ENCODE measurements around the gene SULT1C4.
A peak's percentile ranks its signal among the peaks of the same experiment; 100 is the strongest.

SULT1C4 gene

DNA sequence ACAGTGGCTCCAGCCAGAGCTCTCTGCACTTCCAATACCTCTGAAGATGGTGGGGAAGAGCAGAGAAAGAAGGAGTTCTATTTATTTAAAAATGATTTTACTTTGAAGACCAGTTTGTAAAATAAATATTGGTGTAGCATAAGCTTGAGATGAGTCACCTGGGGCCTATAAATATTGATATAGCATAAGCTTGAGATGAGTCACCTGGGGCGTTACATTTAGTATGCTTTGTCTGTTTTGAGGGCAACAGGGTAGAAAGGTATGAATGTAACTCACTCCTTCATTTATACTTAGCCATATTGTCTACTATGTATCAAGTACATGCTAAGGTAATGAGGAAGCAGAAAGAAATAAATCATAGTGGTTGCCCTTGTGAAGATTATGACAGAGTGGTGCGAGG is 7.7 kb upstream of the SULT1C4 start:
- DNase-seq (ENCODE audit: low read depth, low spot score), result no peak

DNA sequence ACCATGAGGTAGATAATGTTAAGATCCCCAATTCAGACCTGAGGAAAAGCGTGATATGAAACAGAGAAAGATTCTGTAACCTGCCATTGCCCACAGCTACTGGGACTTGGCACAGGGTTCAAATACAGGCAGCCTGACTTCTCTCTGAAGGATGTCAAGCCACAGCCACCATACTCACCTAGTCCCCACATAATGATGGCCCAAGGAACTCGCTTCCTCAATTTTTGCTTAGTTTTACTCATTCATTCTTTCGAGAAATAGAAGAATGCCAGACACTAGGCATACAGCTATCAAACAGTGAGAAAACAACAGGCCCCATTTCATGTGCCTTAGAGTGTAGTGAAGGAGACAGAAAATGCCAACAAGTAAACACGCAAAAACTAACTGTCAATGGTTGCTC is 980 bp upstream of the SULT1C4 start:
- DNase-seq (ENCODE audit: low read depth, low spot score), result no peak

DNA sequence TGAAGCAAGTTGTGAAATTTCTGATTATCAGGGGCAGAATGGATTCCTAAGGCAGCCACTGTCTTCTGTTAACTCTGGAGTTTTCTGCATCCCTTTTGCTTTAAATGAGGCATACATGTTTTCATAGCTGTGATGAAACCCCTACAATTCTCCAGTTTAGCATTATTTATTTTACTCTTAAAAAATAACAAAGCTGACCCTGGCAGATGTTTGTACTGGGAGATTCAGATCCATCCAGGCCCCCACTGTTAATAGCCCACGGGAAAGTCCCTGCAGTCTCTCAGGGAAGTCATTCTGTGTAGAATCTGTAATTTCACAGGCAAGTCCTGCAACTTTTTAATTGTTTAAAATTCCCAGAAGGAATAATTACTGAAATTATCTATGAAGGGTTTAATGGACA is 353 bp upstream of the SULT1C4 start:
- DNase-seq (ENCODE audit: low read depth, low spot score), result peak; percentile 72

DNA sequence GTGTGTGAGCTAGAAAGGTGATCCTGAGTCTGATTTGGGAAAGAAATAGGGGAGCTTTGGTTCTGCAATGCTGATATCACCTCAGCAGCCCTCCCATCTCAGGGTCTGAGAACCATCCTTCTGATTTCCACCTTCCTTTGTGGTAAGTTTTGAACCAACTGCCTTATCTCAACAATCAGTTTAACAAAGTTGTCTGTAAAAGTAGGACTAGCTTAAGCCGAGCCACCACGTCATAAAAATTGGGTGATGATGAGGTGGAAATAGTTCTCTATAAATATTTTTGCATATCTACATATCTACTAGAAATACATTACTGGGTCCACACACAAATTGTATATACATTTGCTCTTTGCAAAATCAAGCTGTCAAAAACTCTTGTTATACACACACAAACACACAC is 1.1 kb downstream of the SULT1C4 start:
- no peak for DNase-seq (ENCODE audit: low read depth, low spot score)

DNA sequence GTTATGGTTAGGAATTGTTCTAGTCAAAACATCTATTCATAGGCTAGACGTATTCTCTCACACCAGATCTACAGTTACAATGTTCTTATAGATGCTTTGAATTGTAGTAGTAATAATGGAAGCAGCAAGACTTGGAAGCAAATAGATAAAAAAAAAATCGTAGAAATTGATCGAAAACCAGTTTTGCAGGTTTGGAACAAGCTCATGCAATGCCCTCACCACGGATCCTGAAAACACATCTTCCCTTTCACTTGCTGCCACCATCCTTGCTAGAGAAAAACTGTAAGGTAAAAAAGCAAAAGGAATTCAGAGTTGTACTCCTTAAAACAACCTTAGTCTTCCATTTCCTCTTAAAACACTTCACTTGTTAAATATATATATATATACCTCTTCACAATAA is 4.4 kb downstream of the SULT1C4 start:
- DNase-seq (ENCODE audit: low read depth, low spot score), result no peak

DNA sequence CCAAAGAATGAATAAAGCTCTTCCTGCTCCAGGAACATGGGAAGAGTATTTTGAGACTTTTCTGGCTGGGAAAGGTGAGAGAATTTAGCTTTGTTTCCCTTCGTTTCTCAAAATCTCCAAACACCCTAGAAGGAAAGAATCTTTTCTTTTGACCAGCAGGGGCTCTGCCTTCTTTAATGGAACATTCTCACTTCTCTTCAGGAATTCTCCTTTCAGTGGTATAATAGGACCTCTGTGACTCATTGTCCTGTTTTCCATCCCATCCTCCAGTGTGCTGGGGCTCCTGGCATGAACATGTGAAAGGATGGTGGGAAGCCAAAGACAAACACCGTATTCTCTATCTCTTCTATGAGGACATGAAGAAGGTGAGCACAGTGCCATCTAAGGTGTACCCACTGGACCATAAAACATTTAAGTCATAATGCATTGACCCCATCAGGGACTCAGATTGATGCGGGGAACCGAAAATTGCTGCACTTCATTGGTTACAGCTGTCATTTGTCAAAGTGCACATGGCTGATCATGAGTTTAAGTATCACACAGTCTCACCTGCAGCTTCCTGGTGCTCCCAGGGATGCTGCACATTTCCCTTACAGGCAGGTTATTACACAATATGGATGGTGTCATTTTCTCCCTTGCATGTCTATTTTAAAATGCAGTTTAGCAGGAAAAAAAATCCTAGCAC is 5.5 kb downstream of the SULT1C4 start:
- DNase-seq (ENCODE audit: low read depth, low spot score), result no peak

DNA sequence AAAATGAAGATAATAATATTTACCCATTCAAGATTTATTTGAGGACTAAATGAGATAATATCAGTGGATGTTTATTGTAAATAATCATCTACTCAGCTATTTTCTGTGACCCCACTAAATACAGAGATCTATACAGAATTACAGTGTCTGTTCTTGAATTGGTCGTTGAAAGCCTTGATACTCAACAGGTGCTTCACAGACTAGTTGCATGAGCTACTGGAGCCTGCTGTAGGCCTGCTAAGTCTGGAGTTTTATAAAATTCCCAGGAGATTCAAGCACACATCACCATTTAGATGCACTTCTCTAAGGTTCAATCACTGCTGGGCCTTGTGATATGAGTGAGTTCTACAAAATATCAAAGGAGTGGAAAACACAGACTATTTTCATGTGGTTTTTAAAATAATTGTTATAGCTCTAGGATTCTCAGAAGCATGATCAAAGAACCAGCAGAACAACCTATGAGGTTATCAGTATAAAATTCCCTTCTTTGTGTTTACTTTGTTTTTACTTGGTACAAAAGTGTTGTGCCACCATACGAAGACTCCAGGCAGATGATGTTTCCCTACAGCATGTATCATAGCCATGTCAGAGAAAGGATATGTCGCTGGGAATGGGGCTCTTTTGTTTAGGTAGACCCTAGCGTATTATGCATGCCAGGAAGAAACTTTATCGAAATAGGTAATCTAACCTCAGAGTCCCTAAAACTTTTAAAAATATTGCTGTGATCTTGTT is 7.1 kb downstream of the SULT1C4 start:
- no peak for DNase-seq (ENCODE audit: low read depth, low spot score)

DNA sequence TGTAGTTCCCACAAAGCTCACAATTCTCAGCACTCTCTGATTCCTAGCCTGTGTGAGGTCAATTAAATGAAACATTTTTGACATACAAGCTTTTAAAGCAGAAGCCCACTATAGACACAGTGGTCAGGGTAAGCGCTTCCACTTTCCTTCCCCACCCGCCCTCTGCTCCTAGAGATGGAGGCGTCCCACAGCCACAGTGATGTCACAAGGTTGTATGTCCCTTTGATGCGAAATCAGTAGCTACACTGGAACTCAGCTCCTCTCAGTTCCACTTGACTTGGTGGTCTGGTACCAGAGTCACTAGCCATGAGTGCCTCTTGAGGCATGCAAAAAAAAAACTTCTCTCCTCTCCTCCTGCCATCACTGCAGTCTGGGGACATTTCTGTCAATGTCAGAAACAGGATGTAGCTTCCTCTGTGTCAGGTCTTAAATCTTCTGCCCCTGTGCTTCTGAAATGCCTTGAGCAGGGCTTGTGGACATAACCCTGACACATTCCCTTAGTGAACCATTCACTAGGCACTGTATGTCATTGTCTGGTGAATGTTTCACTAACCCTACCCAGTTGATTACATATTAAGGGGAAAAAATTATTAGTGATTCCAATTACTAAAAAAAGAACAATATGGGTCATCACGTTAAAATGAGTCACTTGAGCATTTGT is 7.8 kb downstream of the SULT1C4 start:
- DNase-seq (ENCODE audit: low read depth, low spot score), result no peak

DNA sequence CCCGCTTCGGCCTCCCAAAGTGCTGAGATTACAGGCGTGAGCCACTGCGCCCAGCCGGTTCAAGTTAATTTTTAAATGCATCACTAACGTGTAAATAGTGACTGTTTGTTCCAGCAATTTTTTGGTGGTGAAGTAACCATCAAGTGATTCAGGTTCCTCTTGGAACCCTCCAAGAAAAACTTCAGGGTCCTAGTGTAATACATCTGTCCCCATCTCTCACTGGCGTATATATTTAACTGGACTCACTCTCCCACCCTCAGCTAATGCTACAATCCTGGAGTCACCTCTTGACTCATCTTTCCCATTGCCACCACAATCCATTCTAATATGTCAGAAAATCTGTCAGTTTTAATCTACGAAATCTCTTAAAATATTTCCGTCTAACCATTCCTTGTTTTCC is 10.3 kb downstream of the SULT1C4 start:
- DNase-seq (ENCODE audit: low read depth, low spot score), result no peak

DNA sequence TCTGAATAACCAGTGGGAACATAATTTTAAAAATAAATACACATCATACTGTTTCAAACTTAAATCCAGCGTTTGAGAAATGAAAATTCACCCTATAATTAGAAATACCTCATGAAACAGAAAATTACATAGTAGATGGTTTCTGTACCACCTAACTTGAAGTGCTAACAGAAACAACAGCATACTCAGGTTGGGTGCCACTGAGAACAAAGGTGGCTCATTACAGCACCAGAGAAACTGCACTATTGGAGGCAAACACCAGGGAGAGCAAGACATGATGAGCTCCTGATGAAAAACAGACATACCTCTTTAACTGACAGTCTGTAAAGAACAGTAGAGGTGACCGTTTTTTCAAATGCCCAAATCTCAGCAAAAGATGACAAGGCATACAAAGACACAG is 12.6 kb downstream of the SULT1C4 start:
- DNase-seq (ENCODE audit: low read depth, low spot score), result no peak

DNA sequence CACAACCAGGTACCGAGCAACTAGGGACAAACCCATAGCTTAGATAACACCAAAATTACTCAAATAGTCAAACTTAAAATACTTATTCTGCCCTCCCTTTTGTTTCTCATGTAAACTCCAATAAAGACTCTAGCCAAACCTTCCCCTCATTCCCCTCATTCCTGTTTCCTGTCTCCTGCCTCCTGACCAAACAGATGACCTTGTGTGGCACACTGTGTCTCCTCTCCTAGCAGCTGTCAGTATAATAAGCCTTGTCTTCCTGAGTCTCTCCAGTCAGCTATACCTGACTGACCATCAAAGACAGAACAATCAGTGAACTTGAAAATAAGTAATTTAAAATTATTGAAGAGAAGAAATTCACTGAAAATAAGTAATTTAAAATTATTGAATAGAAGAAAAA is 14.3 kb downstream of the SULT1C4 start:
- DNase-seq (ENCODE audit: low read depth, low spot score), result no peak

DNA sequence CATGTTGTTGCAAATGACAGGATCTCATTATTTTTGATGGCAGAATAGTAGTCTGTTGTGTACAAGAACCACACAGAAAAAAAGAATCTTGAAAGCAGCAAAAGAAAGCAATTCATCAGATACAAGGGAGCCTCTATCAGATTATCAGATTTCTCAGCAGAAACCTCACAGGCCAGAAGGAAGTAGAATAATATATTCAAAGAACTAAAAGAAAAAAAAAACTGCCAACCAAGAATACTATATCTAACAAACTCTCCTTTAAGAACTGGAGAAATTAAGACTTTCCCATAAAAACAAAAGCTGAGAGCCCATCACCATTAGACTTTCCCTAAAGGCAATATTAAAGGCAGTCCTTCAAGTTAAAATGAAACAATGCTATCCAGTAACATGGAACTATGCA is 15.4 kb downstream of the SULT1C4 start:
- DNase-seq (ENCODE audit: low read depth, low spot score), result no peak

DNA sequence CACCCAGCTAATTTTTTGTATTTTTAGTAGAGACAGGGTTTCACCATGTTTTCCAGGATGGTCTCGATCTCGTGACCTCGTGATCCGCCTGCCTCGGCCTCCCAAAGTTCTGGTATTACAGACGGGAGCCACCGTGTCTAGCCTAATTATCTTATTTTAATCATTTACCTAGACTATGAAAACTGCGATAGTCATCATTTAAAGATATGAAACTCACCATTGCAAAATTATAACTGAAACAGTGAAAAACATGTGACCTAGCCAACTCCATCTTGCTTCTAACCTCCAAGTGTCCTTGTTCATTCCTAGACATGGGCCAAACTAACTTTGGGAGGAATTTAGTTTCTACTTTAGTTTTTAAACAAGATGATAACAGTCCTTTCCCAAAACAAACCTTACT is 17.4 kb downstream of the SULT1C4 start:
- DNase-seq (ENCODE audit: low read depth, low spot score), result no peak

DNA sequence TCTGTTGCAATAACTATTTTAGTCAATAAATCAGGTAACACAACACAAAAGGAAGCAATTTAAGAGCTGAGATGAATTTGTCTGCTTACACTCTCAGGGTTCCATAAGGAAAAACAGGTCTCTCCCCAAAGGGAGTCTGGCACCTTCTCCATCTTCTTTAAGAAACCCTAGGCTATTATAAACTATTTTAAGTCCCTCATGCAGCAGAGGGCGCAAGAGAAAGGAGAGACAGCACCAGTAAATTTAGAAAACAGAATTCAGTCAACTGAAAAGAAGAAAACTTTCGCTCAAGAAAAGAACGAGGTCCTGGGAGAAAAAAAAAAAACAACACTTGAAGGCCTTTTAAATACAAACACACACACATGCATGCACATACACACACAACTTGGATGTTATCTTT is 19.1 kb downstream of the SULT1C4 start:
- no peak for DNase-seq (ENCODE audit: low read depth, low spot score)

DNA sequence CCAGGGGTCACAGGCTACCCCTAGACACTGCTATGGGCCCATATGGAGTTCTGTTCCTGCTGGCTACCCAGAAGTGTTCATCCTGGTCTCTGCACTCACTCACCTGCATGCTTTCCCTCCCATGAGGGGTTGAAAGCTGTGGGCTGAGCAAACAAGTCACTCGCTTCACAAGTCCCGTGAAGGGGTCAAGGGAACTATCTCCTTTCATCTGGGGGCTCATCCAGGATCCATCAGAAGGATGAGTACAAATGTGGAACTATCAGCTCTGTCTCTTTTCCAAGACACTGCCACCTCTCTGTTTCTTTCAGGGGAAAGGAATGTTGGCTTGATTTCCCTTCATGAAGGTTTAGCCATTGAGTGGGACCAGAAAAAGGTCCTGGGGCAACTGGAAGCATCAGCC is 21.7 kb downstream of the SULT1C4 start:
- no peak for DNase-seq (ENCODE audit: low read depth, low spot score)

DNA sequence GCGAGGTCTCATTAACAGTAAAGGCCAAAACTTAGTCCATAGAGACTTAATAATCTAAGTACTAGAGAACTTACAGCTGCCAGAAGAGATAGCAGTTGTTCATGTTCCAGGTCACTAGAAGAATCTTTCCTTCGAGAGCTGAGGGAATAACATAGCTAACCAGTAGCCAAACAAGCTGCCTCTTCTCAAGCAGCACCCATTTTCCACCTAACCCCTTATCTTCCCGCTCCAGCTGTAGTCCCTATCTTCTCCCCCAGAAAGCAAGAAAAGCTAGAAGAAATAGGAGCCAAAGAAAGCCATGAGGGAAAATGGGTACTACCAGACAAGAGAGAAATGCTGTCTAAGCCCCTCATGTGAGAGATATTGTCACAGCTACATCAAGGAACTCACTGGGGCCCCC is 24.0 kb downstream of the SULT1C4 start:
- DNase-seq (ENCODE audit: low read depth, low spot score), result no peak

DNA sequence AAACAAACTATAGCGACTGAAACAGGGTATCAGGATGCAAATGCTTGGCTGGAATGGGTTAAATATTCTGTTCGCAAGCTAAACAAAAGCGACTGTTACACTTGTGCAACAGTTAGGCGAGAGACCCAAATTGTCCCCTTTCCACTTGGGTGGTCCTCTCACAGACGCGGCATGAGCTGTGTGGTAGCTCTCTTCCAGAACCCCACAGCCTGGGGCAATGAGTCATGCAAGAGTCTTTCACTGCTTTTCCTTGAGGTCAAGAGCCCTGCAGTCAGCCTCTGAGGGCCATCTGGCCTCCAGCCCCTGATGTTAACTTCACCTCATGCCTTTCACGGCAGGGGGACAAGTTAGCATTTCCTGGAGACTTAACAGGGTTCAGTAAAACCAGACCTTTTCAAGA is 25.7 kb downstream of the SULT1C4 start:
- DNase-seq (ENCODE audit: low read depth, low spot score), result peak; percentile 86

DNA sequence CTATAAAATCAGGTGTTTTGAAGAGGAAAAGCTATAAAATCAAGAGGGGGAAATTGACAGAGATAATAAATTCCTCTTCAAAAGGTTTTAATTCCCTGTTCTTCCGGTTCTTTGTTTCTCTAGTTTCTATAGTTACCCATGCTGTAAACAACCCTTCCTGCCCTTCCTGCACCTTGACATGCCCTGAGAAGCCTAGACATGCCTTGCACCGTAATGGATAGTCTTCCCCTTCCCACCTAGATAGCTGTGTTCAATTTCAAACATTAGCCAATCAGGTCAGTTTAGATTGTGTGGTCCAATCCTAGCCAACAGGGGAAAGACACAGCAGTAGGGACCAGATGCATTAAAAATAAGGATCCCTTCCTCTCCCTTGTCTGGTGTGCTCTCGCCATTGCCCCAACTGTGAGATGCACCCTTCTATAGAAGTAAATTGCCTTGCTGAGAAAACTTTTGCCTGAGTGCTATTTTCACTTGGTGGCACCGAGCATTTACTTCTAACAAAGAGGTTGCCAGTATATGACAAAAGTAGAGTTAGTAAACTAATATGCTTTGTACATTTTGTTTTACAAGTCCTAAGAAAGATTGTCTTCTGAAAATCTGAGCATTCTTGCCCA is 27.1 kb downstream of the SULT1C4 start:
- DNase-seq (ENCODE audit: low read depth, low spot score), result no peak

DNA sequence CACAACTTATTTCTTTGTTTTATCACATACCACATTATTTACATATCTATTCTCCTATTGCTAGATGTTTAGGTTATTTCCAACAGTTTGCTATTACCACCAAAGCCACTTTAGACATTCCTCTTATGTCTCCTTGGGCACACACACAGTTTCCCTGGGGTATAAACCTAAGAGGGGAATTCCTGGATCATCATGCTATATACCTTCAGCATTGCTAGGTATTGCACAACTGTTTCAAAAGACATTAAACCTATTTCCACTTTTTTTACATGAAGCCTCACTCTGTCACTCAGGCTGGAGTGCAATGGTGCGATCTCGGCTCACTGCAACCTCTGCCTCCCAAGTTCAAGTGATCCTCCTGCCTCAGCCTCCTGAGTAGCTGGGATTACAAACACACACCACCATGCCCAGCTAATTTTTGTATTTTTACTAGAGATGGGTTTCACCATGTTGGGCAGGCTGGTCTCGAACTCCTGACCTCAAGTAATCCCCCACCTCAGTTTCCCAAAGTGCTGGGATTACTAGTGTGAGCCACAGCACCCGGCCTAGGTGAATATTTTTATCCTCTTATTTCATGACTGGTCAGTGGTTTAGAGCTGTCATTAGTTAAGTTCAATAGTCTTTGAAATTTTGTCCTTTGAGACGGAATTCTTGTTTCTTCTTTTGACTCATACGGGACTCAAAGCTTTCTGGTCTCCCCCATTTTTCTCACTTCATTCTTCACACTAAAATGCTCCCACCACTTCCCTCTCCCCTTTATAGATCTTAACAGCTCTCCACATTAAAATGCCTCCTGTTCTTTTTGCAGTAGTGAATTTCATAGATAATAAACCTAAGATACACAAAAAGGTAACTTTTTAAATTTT is 30.3 kb downstream of the SULT1C4 start:
- no peak for DNase-seq (ENCODE audit: low read depth, low spot score)

DNA sequence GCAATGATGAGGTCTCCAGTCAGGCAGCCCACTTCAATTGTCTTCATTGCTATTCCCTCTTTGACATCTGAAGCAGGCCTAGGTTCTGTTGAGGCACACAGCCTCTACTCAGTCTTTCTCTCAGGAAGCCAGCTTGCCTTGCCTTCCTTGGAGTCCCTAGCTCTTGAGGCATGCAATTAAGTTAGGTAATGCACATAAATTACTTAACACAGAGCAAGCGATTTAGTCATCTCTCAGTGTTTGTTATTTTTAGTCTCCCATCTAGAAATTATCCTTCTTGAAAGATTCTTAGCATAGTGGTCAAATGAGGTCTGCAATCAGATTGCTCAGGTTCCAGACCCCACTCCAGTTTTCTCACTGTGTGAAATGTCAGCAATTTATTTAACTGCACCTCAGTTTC is 32.0 kb downstream of the SULT1C4 start:
- DNase-seq (ENCODE audit: low read depth, low spot score), result no peak

DNA sequence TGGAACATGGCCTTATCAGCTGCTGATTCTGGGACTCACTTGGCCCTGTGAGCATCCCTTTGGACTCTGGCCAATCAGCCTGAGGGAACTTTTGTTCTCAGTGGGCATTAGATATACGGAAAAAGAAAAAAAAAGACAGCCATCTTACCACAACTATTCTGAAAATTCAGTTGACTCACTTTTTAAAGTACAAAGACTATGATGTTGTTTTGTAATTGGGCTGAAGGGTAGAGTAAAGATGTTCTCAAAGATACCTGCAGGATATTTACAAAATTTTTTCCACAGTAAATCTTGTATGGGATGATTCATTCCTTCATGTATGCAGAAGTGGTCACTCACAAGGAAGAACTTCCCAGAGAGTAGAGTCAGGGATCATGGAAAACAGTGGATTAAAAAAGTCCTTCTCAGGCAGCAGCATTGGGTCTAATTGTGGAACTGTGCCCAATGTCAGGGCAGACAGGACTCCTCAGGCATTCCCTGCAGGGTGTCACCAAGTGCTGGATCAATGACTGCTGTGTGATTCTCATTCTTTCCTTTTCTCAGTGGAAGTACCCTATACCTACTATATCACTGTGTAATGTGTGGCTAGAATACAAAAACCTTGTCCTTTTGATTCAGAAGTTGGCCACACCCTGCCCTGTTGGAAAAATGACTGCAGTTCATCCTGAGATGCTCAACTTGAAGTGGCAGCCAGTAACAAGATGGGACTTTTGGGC is 35.4 kb downstream of the SULT1C4 start:
- DNase-seq (ENCODE audit: low read depth, low spot score), result peak; percentile 44
